ENCODE data around the gene SCARB2.

GRCh38 chr4:76188149-76188548 lies 25.5 kb downstream of the SCARB2 start:
- no peak for TF ChIP-seq CTCF (conservative IDR thresholded peaks at IDR 0.05; ENCODE audit: low read length)
- no peak for TF ChIP-seq EZH2phosphoT487 (IDR thresholded peaks at IDR 0.05; ENCODE audit: borderline replicate concordance)

All from Loucy (cell line).